SK-N-SH treated with all-trans-retinoic acid at 6 μM for 48 hours (cell line): ENCODE measurements around the gene ALOX12B.

Experiments
- BACH2 ChIP-seq: fragments of 250-450 bp; sonication (Bioruptor Pico); IDR thresholded peaks from 2 replicates; pipeline ENCODE4 v1.9.0; 2021; ENCODE audit warnings: mild to moderate bottlenecking, borderline replicate concordance
- CREB5 ChIP-seq: fragments of 250-450 bp; sonication (Bioruptor Pico); IDR thresholded peaks from 2 replicates; pipeline ENCODE4 v1.5.1; 2020; ENCODE audit warnings: low read depth, mild to moderate bottlenecking, moderate library complexity
- CSDC2 ChIP-seq: fragments of 250-450 bp; sonication (Bioruptor Pico); IDR thresholded peaks from 2 replicates; pipeline ENCODE4 v1.5.0; 2020; ENCODE audit warnings: mild to moderate bottlenecking, moderate library complexity
- CSRNP3 ChIP-seq: fragments of 250-450 bp; sonication (Bioruptor Pico); IDR thresholded peaks from 2 replicates; pipeline ENCODE4 v1.5.1; 2021; ENCODE audit warnings: mild to moderate bottlenecking, moderate library complexity
- ESRRG ChIP-seq: fragments of 250-450 bp; sonication (Bioruptor Pico); IDR thresholded peaks from 2 replicates; pipeline ENCODE4 v1.6.1; 2021; ENCODE audit warnings: mild to moderate bottlenecking
- GLIS3 ChIP-seq: fragments of 250-450 bp; sonication (Bioruptor Pico); IDR thresholded peaks from 2 replicates; pipeline ENCODE4 v1.5.0; 2020; ENCODE audit warnings: mild to moderate bottlenecking, moderate library complexity
- ISL1 ChIP-seq: fragments of 250-450 bp; sonication (Bioruptor Pico); IDR thresholded peaks from 2 replicates; pipeline ENCODE4 v2.1.2; 2022; ENCODE audit warnings: mild to moderate bottlenecking, moderate library complexity
- PATZ1 ChIP-seq: fragments of 250-450 bp; sonication (Bioruptor Pico); IDR thresholded peaks from 2 replicates; pipeline ENCODE4 v1.8.0; 2020; ENCODE audit warnings: mild to moderate bottlenecking, moderate library complexity, borderline replicate concordance
- POU6F1 ChIP-seq: fragments of 250-450 bp; sonication (Bioruptor Pico); IDR thresholded peaks from 2 replicates; pipeline ENCODE4 v1.8.0; 2021; ENCODE audit warnings: low read depth, mild to moderate bottlenecking, moderate library complexity, borderline replicate concordance
- RARB ChIP-seq: fragments of 250-450 bp; sonication (Bioruptor Pico); IDR thresholded peaks from 2 replicates; pipeline ENCODE4 v1.8.0; 2021; ENCODE audit warnings: mild to moderate bottlenecking, moderate library complexity
- TCF4 ChIP-seq: fragments of 250-450 bp; sonication (Bioruptor Pico); IDR thresholded peaks from 2 replicates; pipeline ENCODE4 v1.8.0; 2021; ENCODE audit warnings: mild to moderate bottlenecking, moderate library complexity, borderline replicate concordance
- TSHZ2 ChIP-seq: fragments of 250-450 bp; sonication (Bioruptor Pico); IDR thresholded peaks from 2 replicates; pipeline ENCODE4 v1.5.0; 2020; ENCODE audit warnings: mild to moderate bottlenecking, moderate library complexity
- ZFP3 ChIP-seq: fragments of 250-450 bp; sonication (Bioruptor Pico); IDR thresholded peaks from 2 replicates; pipeline ENCODE4 v1.5.0; 2020; ENCODE audit warnings: mild to moderate bottlenecking, moderate library complexity
- ZFP30 ChIP-seq: fragments of 450-650 bp; formaldehyde crosslinking; IDR thresholded peaks from 2 replicates; pipeline ENCODE4 v1.5.0; 2022; ENCODE audit warnings: mild to moderate bottlenecking, moderate library complexity

- no peak for TF ChIP-seq TCF4 (CRISPR knock-in tag)
- TF ChIP-seq GLIS3 (CRISPR knock-in tag) = no peak
- TF ChIP-seq ISL1 (CRISPR knock-in tag) = no peak
- no peak for TF ChIP-seq ESRRG (CRISPR knock-in tag)
- no peak for TF ChIP-seq PATZ1 (CRISPR knock-in tag)
- no peak for TF ChIP-seq TSHZ2 (CRISPR knock-in tag)
- no peak for TF ChIP-seq BACH2 (CRISPR knock-in tag)
- TF ChIP-seq ZFP30 (CRISPR knock-in tag) = no peak
- no peak for TF ChIP-seq CSDC2 (CRISPR knock-in tag)
- TF ChIP-seq CSRNP3 = no peak
- TF ChIP-seq ZFP3 (CRISPR knock-in tag) = no peak
- no peak for TF ChIP-seq POU6F1
- no peak for TF ChIP-seq RARB
- no peak for TF ChIP-seq CREB5 (CRISPR knock-in tag)
Observed at GRCh38 chr17:8125947-8126490, 38.5 kb upstream of the ALOX12B start.
